Common myeloid progenitor, CD34-positive (primary cell): ENCODE measurements around the gene HAPSTR1.

Source experiments
- CTCF ChIA-PET: fragments of 350-600 bp; sonication (Branson Sonifier 250); formaldehyde crosslinking; loops from one replicate; lab custom pipeline; 2021; ENCODE audit warnings: antibody characterized with exemption; lab: Charles Lee
- POLR2A ChIA-PET: fragments of 350-600 bp; sonication (Branson Sonifier 250); formaldehyde crosslinking; loops from one replicate; lab custom pipeline; 2021; ENCODE audit warnings: antibody characterized with exemption; lab: Charles Lee
- DNase-seq, 3 donors: peaks; one replicate each; pipeline versions ENCODE4 v3.0.0 to v3.0.0-alpha.2; 2013
- H3K27ac ChIP-seq, 2 experiments: 1 replicate in 1 of 2; 2 replicates in 1 of 2; pipeline ENCODE4 v1.7.0; 2013; ENCODE audit warnings: inconsistent platforms in 2 of 2, low read length in 2 of 2, mild to moderate bottlenecking in 2 of 2, low read depth in 1 of 2, moderate library complexity in 1 of 2; ENCODE audit not compliant: severe bottlenecking in 2 of 2, insufficient read depth in 1 of 2, poor library complexity in 1 of 2
- H3K27me3 ChIP-seq, 5 experiments: replicated peaks in 2 of 5; 1 replicate in 3 of 5; 2 replicates in 2 of 5; pipeline versions ENCODE4 v1.6.1 to v1.7.0; 2013; ENCODE audit warnings: low read length in 4 of 5, mild to moderate bottlenecking in 2 of 5, moderate library complexity in 2 of 5, inconsistent platforms in 1 of 5; ENCODE audit not compliant: insufficient read depth in 5 of 5, control insufficient read depth in 4 of 5
- H3K36me3 ChIP-seq, 4 experiments: 1 replicate in 2 of 4; 2 replicates in 2 of 4; pipeline versions ENCODE4 v1.6.1 to v1.7.0; 2013; ENCODE audit warnings: low read length in 3 of 4, control low read depth in 1 of 4, mild to moderate bottlenecking in 1 of 4; ENCODE audit not compliant: control insufficient read depth in 4 of 4, insufficient read depth in 4 of 4
- H3K4me1 ChIP-seq, 4 experiments: 1 replicate in 3 of 4; 2 replicates in 1 of 4; pipeline versions ENCODE4 v1.6.1 to v1.7.1; 2013; ENCODE audit warnings: low read length in 3 of 4, mild to moderate bottlenecking in 3 of 4, control low read depth in 1 of 4, inconsistent platforms in 1 of 4, moderate library complexity in 1 of 4; ENCODE audit not compliant: control insufficient read depth in 4 of 4, insufficient read depth in 4 of 4; ENCODE audit errors: control extremely low read depth in 1 of 4
- H3K4me3 ChIP-seq, 7 experiments: 1 replicate in 4 of 7; 2 replicates in 3 of 7; pipeline versions ENCODE4 v1.5.1 to v1.7.0; 2013; ENCODE audit warnings: mild to moderate bottlenecking in 7 of 7, low read length in 6 of 7, moderate library complexity in 6 of 7, inconsistent platforms in 2 of 7, low read depth in 2 of 7, control low read depth in 1 of 7; ENCODE audit not compliant: insufficient read depth in 4 of 7, control insufficient read depth in 1 of 7; ENCODE audit errors: extremely low read depth in 1 of 7
- H3K9me3 ChIP-seq, 5 experiments: 1 replicate in 4 of 5; 2 replicates in 1 of 5; pipeline versions ENCODE4 v1.6.1 to v1.7.1; 2013; ENCODE audit warnings: low read length in 4 of 5, mild to moderate bottlenecking in 2 of 5, inconsistent platforms in 1 of 5, low read depth in 1 of 5, moderate library complexity in 1 of 5; ENCODE audit not compliant: control insufficient read depth in 4 of 5, insufficient read depth in 2 of 5; ENCODE audit errors: control extremely low read depth in 1 of 5
- WGBS: methylation state at CpG from one replicate; pipeline ENCODE4 v1.1.5; 2013; ENCODE audit not compliant: insufficient coverage; 5-methylcytosine and 5-hydroxymethylcytosine counted together

Gene HAPSTR1

DNA sequence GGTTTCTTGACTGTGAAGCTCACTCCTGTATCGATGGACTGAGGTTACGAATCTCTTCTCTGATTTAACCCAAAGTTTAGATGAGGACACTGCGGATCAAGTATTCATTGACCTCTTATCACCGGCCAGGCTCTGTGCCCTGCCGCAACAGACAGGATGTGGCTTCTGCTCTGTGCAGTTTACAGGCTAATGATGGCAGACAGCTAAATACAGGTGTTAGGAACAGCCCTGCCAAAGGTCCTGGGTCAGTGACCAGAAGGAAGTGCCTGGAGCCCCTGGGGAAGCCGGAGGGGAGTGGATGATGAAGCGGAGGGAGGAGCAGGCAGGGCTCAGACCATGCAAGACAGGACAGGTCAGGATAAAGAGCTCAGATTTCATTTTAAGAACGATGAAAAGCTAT, 44.4 kb downstream of the HAPSTR1 start:
- 2% methylated on average over 7 of the region's 8 CpGs for WGBS
- Histone ChIP-seq H3K9me3 (no peaks in the 10 kb centered on the region), H3K4me3 (peak overlapping the region in 1 of 7 experiments; percentile 23), H3K27ac (no peak overlapping the region), H3K27me3 (peaks cover 0 to 2% (median 0%) of the 10 kb centered on the region in 5 experiments), H3K36me3 (no peaks in the 10 kb centered on the region), H3K4me1 (peaks cover 0 to 20% (median 14%) of the 10 kb centered on the region in 4 experiments)
- CTCF ChIA-PET: interaction anchor here (1.0 to 3.7 kb wide), 14 partner anchors 9 to 239 kb away, joined by 3 to 33 read pairs (median 6); no protein-coding TSS in a partner anchor
- peak; percentile 40 to 78 (median 60) for DNase-seq
- POLR2A ChIA-PET: no interaction called here

DNA sequence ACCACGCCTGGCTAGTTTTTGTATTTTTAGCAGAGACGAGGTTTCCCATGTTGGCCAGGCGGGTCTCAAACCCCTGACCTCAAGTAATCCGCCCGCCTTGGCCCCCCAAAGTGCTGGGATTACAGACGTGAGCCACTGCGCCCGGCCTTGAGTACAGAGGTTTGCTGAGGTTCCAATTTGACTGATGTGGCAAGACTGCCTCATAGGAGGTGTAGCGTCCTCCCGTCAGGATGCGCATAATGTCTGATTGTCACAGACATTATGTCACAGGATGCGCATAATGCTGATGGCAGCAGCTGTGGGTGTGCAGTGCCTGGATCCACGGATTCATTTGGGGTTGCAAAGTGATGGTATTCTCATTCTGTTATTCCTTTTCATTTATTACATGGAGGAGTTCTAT, 45.2 kb downstream of the HAPSTR1 start:
- H3K9me3 ChIP-seq: no peaks in the 10 kb centered on the region
- peaks cover 0 to 2% (median 0%) of the 10 kb centered on the region in 5 experiments for H3K27me3 ChIP-seq
- no peak overlapping the region for H3K27ac ChIP-seq
- POLR2A ChIA-PET: no interaction called here
- WGBS: 95% methylated on average over 11 of the region's 13 CpGs
- CTCF ChIA-PET: interaction anchor here (1.2 to 3.7 kb wide), 6 partner anchors 11 to 233 kb away, joined by 4 to 33 read pairs (median 9); no protein-coding TSS in a partner anchor
- no peaks in the 10 kb centered on the region for H3K36me3 ChIP-seq
- H3K4me1 ChIP-seq: peaks cover 0 to 20% (median 14%) of the 10 kb centered on the region in 4 experiments
- DNase-seq: no peak
- no peak overlapping the region for H3K4me3 ChIP-seq

DNA sequence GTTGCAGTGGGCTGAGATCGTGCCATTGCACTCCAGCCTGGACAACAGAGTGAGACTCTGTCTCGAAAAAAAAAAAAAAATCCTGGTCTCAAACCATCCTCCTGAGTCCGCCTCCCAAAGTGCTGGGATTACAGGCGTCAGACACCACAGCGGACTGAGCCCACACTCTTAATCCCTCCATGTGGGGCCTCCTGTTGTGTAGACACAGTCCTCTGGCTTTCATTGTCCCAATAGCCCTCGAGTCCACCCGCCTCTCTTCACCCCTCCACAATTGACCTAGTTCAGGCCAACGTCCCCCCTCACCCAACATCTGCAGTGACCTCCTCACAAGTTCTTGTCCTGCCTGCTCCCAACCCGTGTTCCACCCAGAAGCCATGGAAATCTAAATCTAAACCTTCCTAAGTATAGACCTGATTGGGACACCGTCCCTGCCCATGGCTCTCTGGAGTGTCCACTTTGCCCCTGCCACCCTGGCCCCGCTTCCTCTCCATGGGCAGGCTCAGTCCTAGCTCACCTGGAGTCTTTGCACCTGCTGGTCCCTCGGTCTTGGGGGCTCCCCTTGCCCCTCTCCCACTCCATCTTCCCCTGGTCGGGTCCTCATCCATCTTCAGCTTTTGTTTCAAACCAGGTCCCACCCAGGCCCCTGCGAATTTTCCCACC, 46.7 kb downstream of the HAPSTR1 start:
- no peaks in the 10 kb centered on the region for H3K9me3 ChIP-seq
- POLR2A ChIA-PET: interaction anchor here (0.7 kb wide), 1 partner anchor 399 kb away, joined by 3 read pairs; no protein-coding TSS in a partner anchor
- peaks cover 0 to 20% (median 14%) of the 10 kb centered on the region in 4 experiments for H3K4me1 ChIP-seq
- 91% methylated on average over 13 of the region's 14 CpGs for WGBS
- H3K27ac ChIP-seq: no peak overlapping the region
- DNase-seq: no peak
- H3K4me3 ChIP-seq: no peak overlapping the region
- no peaks in the 10 kb centered on the region for H3K36me3 ChIP-seq
- CTCF ChIA-PET: interaction anchor here (0.6 to 2.5 kb wide), 9 partner anchors 10 to 1318 kb away, joined by 3 to 7 read pairs (median 3); no protein-coding TSS in a partner anchor
- peaks cover 0 to 2% (median 0%) of the 10 kb centered on the region in 5 experiments for H3K27me3 ChIP-seq

DNA sequence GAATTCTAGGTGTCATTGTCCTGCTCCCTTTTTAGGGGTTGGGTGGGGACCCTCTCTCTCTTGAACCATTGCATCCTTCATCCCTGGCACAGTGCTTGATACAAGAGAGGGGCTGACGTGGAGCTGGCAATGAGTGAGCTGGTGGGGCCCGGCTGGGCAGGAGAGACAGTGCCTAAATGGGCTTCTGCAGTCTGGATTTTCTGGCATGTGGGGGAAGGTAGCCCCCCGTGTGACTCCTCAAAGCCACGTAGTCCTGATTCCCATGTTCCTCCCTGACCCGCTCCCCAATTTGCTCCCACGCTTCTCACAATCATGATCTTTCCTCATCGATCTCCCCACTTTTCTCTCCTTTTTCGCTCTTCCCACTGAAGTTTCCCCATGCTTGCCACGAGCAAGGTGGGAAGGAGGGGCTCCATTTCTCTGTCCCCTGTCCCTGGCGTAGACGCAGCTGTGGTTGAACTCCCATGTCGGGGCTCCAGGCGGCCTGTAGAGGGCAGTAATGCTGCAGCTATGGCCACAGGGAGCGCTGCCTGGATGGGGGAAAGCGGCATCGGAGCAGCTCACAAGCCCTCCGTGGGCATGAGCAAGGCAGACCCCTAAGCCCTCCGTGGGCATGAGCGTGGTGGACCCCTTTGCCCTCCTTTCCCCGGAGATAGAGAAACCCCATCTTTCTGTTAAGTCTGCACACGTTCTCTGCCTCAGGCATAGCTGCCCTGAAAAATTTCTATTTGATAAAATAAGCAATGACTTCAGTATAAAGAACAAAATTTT, 47.5 kb downstream of the HAPSTR1 start:
- peaks cover 0 to 2% (median 0%) of the 10 kb centered on the region in 5 experiments for H3K27me3 ChIP-seq
- ChIA-PET POLR2A (no interaction called here), CTCF (interaction anchor here (0.6 to 2.5 kb wide), 10 partner anchors 10 to 420 kb away, joined by 3 to 7 read pairs (median 4); no protein-coding TSS in a partner anchor)
- H3K4me1 ChIP-seq: peaks cover 0 to 20% (median 14%) of the 10 kb centered on the region in 4 experiments
- no peak overlapping the region for H3K27ac ChIP-seq
- no peaks in the 10 kb centered on the region for H3K9me3 ChIP-seq
- H3K4me3 ChIP-seq: peak overlapping the region in 3 of 7 experiments; percentile 32 to 60 (median 41)
- no peaks in the 10 kb centered on the region for H3K36me3 ChIP-seq
- WGBS: 12% methylated on average over 11 of the region's 21 CpGs
- peak; percentile 72 to 75 (median 74) for DNase-seq

DNA sequence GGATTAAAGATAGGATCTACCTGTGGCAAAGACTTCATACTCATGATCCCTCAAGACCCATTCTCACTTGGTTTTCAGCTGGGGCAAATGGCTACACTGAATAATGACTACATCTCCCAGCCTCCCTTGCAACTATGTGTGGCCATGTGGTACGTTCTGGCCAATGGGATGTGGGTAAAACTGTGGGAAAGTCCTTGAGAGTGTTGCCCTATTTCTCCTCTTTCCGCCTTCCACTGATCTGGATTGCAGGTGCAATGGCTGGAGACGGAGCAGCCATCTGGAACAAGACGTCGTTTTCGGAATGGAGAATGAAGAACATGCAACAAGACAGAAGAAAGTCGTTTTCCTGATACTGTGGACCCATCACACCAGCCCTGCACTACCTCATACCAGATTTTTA, 48.5 kb downstream of the HAPSTR1 start:
- WGBS: 93% methylated on average over 4 of the region's 7 CpGs
- H3K27me3 ChIP-seq: peaks cover 0 to 2% (median 0%) of the 10 kb centered on the region in 5 experiments
- H3K27ac ChIP-seq: no peak overlapping the region
- ChIA-PET POLR2A (no interaction called here), CTCF (interaction anchor here (1.2 to 1.5 kb wide), 2 partner anchors 15 to 573 kb away, joined by 3 to 4 read pairs; no protein-coding TSS in a partner anchor)
- H3K4me3 ChIP-seq: no peak overlapping the region
- peaks cover 0 to 16% (median 12%) of the 10 kb centered on the region in 4 experiments for H3K4me1 ChIP-seq
- H3K9me3 ChIP-seq: no peaks in the 10 kb centered on the region
- DNase-seq: peak in 2 of 3 donors; percentile 28 to 45
- H3K36me3 ChIP-seq: no peaks in the 10 kb centered on the region
